Measurements from ENCODE around the gene LSP1.
"Not testable (repeated sequence)": the region's sequence is repeated elsewhere in the genome, so short reads cannot be mapped to it uniquely, and the experiment has no call there.

Gene LSP1

DNA sequence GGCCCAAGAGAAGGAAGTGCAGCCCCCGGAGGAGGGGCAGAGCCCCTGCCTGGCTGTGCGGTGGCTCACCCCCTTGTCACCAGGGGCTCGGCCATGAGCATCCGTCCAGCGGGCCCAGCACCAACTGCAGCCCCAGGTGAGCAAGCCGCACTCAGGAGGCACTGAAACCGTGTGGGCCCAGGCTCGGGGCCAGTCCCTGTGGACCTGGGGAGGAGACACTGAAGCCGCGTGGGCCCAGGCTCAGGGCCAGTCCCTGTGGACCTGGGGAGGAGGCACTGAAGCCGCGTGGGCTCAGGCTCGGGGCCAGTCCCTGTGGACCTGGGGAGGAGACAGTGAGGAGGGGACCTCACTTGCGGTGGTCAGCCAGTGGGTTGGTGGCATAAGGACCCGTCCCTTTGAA lies 13.9 kb downstream of the LSP1 start:
- no peak for DNase-seq

DNA sequence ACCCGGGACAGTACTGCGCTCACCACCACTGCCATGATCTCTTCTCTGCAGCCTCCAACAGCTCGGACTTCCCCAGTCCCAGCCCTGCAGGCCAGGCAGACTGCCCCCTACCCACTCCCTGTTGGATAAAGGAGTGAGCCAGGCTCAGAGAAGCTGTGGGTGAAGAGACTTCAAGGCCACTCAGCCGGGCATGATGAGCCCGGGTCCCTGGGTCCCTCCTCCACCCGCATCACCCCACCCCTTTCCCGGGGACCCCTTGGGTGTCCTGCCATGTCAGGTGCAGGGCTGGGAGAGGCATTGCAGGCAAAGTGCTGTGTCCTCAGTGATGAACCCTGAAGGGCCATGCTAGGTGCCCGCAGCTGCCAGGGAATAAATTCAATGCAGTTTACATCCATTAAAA lies 14.5 kb downstream of the LSP1 start:
- DNase-seq = no peak

GRCh38 chr11:1868056-1868635 lies 15.3 kb downstream of the LSP1 start:
- DNase-seq = no peak

- no peak for DNase-seq
These were observed 15.9 kb downstream of the LSP1 start for GRCh38 chr11:1868636-1869291.

DNA sequence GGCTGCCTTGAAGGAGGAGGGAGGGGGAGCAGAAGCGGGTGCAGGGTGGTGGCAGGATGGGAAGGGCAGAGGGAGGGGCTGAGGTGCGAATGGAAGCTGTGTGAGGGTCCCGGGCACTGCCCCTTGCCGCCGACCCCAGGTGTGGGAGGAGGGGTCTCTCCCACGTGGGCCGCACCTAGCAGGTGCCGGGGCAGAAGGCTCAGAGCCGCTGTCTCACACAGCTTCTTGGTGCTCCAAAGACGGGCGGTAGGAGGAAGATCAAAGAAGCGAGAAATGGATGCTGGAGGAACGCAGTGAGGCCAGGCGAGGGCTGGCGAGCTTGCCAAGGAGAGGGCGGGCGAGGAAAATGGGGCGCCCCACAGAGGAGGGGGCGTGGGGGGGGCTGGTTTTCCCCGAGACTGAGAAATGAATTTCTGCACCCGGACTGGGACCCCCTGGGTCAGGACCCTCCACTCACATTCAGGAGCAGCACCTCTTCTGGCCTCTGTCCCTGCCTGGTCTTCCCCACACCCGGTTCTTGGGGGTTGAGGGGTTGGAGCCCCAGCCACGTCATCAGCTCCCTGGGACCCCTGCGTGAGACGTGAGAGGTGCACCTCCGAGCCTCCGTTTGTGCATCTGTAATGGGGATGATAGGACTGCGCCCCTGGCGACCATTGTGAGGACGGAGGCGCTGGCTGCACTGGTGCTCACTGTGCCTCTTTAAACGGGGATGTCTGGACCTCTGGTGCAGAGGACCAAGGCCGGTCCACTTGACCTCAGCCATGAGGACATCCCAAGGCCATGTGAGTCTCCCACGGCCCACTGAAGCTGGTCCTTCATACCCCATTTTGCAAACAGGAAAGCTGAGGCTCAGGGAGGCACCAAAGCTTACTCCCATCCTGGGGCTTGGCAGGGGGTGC lies 16.8 kb downstream of the LSP1 start:
- no peak for DNase-seq

GRCh38 chr11:1870326-1870696 lies 17.4 kb downstream of the LSP1 start:
- no peak for DNase-seq

GRCh38 chr11:1870721-1871466 lies 18.0 kb downstream of the LSP1 start:
- no peak for DNase-seq

- DNase-seq = no peak
These were observed 18.6 kb downstream of the LSP1 start for GRCh38 chr11:1871531-1871930.

DNA sequence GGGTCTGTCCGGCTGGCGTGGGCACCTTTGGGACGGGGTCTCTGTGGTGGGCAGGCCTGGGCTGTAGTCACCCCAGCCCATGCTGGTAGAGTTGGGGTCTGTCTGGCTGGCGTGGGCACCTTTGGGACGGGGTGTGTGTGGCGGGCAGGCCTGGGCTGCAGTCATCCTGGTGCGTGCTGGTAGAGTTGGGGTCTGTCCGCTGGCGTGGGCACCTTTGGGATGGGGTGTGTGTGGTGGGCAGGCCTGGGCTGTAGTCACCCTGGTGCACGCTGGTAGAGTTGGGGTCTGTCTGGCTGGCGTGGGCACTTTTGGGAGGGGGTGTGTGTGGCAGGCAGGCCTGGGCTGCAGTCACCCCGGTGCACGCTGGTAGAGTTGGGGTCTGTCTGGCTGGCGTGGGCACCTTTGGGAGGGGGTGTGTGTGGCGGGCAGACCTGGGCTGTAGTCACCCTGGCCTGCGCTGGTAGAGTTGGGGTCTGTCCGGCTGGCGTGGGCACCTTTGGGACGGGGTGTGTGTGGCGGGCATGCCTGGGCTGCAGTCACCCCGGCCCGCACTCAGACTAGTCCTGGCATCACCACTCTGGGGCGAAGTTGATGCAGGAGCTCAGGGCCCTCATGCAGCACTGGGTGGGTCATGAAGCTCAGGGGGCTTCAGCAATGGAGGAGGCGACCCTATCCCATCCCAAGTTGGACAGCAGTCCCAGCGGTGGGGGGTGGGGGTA lies 19.5 kb downstream of the LSP1 start:
- DNase-seq = no peak

DNA sequence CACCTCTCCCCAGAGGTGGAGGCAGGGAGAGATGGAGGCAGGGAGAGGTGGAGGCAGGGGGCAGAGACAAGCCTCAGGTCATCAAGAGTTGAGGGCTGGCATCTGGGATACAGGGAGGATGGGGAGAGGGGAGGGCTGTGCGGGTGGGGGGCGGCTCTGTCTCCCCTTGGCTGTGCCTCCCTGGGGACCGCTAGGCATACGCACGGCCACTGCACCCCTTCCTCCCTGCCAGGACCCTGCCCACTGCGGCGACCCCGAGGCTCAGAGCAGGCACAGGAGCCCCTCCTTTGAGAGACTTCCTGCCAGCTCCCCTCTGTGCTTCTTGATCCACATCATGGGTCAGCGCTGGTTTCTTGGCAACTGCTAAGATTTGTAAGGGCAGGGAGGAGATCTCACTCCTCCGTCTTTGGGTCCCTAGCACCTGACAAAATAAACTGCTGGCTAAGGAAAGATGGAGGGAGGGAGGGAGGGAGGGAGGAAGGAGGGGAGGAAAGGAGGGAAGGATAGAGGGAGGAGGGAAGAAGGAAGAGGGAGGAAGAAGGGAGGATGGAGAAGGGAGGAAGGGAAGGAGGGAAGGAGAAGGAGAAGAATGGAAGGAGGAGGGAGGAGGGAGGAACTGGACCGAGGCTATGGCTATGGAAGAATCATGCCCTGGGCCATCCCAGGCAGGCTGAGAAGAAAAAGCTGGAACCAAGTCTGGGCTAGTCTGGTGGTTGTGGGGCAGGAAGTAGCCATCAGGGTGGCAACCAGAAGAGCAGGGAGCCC lies 20.3 kb downstream of the LSP1 start:
- DNase-seq = no peak

DNA sequence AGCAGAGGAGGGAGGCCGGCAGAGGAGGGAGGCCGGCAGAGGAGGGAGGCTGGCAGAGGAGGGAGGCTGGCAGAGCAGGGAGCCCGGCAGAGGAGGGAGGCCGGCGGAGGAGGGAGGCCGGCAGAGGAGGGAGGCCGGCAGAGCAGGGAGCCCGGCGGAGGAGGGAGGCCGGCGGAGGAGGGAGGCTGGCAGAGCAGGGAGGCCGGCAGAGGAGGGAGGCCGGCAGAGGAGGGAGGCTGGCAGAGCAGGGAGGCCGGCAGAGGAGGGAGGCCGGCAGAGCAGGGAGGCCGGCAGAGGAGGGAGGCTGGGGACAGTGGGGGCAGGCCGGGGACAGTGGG lies 20.9 kb downstream of the LSP1 start:
- DNase-seq = not testable (repeated sequence)

DNA sequence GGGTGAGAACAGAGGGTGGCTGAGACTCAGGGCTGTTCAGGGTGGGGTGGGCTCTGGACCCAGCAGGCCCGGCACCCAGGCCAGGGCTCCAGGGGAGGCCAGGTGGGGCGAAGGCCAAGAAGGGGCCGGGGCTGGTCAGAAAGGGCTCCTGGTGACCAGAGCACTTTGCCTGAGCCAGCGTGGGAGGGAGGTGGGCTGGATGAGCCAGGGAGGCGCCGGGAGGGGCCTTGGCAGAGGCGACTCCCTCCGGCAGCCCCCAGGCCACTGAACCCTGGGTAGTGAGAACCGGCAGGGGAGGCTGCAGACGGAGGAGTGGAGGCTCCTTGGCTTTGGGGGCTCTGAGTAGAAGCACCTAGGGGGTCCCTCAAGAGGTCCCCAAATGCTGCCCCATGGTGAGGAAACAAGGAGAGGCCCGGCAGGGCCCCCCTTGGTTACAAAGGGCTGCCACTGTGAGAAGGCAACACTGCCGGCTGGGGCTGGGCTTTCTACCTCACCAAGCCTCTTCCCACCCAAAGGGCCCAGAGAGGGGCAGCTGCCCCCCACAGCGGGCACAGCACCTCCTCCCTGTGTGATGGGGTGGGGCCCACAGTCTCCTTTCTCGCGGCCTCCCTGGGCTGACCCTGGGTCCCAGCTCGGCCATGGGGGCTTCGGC lies 21.7 kb downstream of the LSP1 start:
- DNase-seq = not testable (repeated sequence)

GRCh38 chr11:1875093-1875850 lies 22.4 kb downstream of the LSP1 start:
- no peak for DNase-seq

GRCh38 chr11:1875851-1876301 lies 23.0 kb downstream of the LSP1 start:
- DNase-seq = not testable (repeated sequence)

GRCh38 chr11:1876361-1877063 lies 23.6 kb downstream of the LSP1 start:
- peak; percentile 10 for DNase-seq

DNA sequence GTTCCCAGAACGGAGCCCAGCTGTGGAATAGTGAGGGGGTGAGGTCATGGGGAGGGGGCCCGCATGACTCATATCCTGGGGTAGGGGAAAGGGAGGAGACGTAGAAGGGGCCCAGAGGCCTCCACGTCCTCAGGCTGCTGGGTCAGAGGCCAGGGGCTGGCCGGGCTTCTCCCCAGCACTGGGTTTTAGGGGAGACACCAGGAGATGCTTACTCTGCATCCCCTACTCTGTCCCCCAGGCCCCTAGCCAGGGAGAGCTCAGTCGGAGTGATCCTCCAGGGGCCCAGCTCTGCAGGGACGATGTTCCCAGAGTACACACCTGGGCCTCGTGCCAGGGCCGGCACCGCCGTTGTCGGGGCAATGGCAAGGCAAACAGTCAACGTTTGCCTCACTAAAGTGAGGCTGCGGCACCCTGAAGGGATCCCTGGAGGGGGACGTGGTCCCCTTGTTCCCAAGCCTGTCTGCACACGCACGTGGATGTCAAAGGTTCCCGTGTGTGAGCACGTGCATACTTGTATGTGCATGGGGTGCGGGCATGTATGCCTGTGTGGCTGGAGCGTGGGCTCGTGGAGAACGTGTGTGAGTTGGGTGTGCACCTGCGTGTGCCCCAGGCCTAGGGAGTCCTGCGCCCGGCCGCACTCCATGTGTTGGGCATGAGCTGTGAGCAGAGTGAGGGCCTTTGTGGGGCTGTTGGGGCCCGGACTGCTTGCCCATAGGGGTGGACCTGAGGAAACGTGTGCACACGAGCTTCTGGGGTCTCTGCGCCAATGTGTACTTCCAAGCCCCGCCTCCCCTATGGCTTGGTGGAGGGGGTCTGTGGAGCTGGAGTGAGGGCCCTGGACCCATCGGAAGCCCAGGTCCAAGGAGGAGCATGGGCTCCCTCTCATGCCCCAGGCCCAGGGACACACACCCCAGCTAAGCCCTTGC lies 24.6 kb downstream of the LSP1 start:
- DNase-seq = peak; percentile 35

- no peak for DNase-seq
These were observed 25.5 kb downstream of the LSP1 start for GRCh38 chr11:1878137-1879031.
